ENCODE results near the gene RIN1.

Gene RIN1

GRCh38 chr11:66294626-66295620 lies 41.3 kb downstream of the RIN1 start:
- no peak for DNase-seq (ENCODE audit: low spot score)

- DNase-seq (ENCODE audit: low spot score), result no peak
These were observed 42.2 kb downstream of the RIN1 start for GRCh38 chr11:66293777-66294625.

- DNase-seq (ENCODE audit: low spot score), result no peak
These were observed 42.9 kb downstream of the RIN1 start for GRCh38 chr11:66293352-66293751.

- DNase-seq (ENCODE audit: low spot score), result no peak
These were observed 43.5 kb downstream of the RIN1 start for GRCh38 chr11:66292543-66293332.

- no peak for DNase-seq (ENCODE audit: low spot score)
These were observed 44.3 kb downstream of the RIN1 start, which contains the start of gene TMEM151A for GRCh38 chr11:66291706-66292542. TMEM151A (plus strand) TSS chr11:66291894; CDS start chr11:66292014, 120 bp downstream.

- no peak for DNase-seq (ENCODE audit: low spot score)
These were observed 44.9 kb downstream of the RIN1 start for GRCh38 chr11:66291303-66291705.

GRCh38 chr11:66290330-66290621 lies 46.0 kb downstream of the RIN1 start:
- no peak for DNase-seq (ENCODE audit: low spot score)

- DNase-seq (ENCODE audit: low spot score), result peak; percentile 79
These were observed 46.5 kb downstream of the RIN1 start for GRCh38 chr11:66289548-66290329.

GRCh38 chr11:66288671-66289547 lies 47.3 kb downstream of the RIN1 start, which contains the start of gene YIF1A:
YIF1A (minus strand) TSS chr11:66289143; CDS start chr11:66288985, 158 bp downstream.
- peak; percentile 99 for DNase-seq (ENCODE audit: low spot score)

GRCh38 chr11:66287889-66288670 lies 48.2 kb downstream of the RIN1 start:
- no peak for DNase-seq (ENCODE audit: low spot score)

- no peak for DNase-seq (ENCODE audit: low spot score)
These were observed 48.9 kb downstream of the RIN1 start for GRCh38 chr11:66287211-66287888.

- DNase-seq (ENCODE audit: low spot score), result no peak
These were observed 49.5 kb downstream of the RIN1 start for GRCh38 chr11:66286699-66287098.

GRCh38 chr11:66285250-66285947 lies 50.8 kb downstream of the RIN1 start:
- no peak for DNase-seq (ENCODE audit: low spot score)

- no peak for DNase-seq (ENCODE audit: low spot score)
These were observed 51.6 kb downstream of the RIN1 start for GRCh38 chr11:66284526-66285078.

GRCh38 chr11:66283461-66284105 lies 52.7 kb downstream of the RIN1 start:
- no peak for DNase-seq (ENCODE audit: low spot score)

Data from CD4-positive, alpha-beta T cell treated with Interleukin-6 at 100 ng/mL for 8 hours (primary cell).